GM18507 (cell line): ENCODE measurements around the gene GOLGA6L9.
"Not testable (repeated sequence)": the region's sequence is repeated elsewhere in the genome, so short reads cannot be mapped to it uniquely, and the experiment has no call there.

ENCODE experiments used
- DNase-seq: peaks from one replicate; pipeline ENCODE4 v3.0.0; 2011; ENCODE audit warnings: low read depth; ENCODE audit not compliant: insufficient read length; ENCODE audit errors: extremely low spot score
- FAIRE-seq: peaks from 2 replicates; lab custom pipeline; 2011; peaks lifted over from hg19 to GRCh38; lab: Jason Lieb, UNC

GOLGA6L9 gene

GRCh38 chr15:82457336-82457735, 27.7 kb downstream of the GOLGA6L9 start:
- DNase-seq, FAIRE-seq: not testable (repeated sequence)

DNA sequence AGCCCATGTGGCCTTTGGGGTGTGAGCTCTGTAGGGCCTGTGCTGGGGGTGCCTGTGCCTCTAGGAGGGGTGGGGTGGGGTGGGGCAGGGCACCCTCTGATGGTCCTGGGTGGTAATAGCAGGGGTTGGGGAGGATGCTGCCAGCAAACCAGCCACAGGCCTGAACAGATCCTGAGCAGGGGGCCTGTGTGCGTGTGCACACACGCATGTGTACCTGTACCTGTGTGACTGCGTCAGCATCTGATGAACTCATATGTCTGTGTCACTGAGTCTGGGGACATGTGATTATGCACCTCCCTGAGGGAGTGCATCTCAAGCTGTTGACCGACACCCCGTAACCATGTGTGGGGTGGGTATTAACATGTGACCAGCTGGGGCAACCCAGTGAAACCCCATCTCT, 36.0 kb downstream of the GOLGA6L9 start:
- not testable (repeated sequence) for DNase-seq, FAIRE-seq

- not testable (repeated sequence) for FAIRE-seq, DNase-seq
These were observed 38.6 kb downstream of the GOLGA6L9 start for GRCh38 chr15:82468205-82468604.

- not testable (repeated sequence) for FAIRE-seq
These were observed 39.8 kb downstream of the GOLGA6L9 start for GRCh38 chr15:82469381-82469780.

GRCh38 chr15:82472269-82472982, 42.8 kb downstream of the GOLGA6L9 start:
- not testable (repeated sequence) for FAIRE-seq, DNase-seq

More at GRCh38 chr15:82469381-82469780, 39.8 kb downstream of the GOLGA6L9 start:
- not testable (repeated sequence) for DNase-seq

DNA sequence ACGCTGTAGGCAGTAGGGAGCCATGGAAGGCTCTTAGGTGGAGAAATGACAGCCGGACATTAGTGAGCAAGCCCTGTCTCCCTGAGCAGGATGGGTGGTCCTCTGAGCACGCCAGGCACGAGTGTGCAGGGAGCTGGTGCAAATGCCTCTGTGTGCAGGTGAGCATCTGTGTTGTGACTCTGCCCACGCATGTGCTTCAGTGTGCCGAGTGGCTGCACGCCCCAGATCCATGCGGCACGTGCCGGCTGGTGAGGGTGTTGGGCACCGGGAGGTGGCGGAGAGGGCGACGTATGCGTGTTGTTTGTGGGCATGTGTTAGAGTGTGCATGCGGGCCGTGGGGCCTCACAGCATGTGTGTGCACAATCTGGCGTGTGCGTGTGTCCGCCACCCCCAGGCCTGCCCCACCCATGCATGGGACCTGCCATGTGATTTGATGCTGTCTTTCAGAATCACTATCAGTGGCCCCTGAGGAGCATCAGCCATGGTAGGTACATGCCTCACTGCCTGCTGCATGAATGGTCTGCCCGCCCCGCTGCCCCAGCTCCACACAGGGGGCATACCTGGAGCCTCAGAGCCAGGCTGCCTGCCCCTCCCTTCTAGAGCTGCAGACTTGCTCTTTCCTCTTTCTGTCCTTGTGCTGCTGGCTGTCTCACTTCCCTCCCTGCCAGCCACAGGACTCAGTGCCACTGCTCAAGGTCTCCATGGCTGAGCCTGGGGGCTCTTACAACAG, 45.1 kb downstream of the GOLGA6L9 start:
- FAIRE-seq, DNase-seq: not testable (repeated sequence)

DNA sequence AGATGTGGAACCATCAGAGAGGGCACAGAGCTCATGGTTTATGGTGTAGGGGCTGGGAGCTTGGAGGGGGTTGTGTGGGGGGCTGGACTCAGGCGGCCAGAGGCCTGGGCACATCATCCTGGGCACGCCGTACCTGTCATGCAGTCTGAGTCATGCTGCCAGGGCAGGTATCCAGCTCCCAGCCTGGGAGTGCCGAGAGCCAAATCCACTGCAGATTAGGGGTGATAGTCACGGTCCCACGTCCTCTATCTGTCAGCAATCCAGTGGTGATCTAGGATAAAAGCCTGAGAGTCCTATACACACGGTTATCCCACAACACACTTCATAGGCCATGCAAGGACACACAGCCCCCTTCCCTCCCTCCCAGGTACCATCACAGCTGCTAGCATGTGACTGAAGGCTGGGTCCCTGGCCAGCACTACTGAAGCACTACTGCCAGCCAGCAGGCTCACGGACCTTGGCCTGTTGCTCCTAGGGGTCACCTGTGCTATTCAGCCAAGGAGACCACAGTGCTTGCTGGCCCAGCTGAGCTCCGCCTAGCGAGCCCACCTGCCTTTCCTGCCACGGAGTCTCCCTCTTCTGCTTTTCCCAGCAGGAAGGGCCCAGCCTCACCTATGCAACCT, 45.8 kb downstream of the GOLGA6L9 start:
- not testable (repeated sequence) for DNase-seq, FAIRE-seq

GRCh38 chr15:82476697-82477342, 47.2 kb downstream of the GOLGA6L9 start:
- not testable (repeated sequence) for DNase-seq, FAIRE-seq

GRCh38 chr15:82477343-82478057, 47.9 kb downstream of the GOLGA6L9 start:
- DNase-seq, FAIRE-seq: not testable (repeated sequence)
